Endothelial cell of umbilical vein (primary cell): ENCODE data around the gene XXYLT1. TPM values are rescaled to one million over a fixed set of nuclear protein-coding genes. Genes with fewer than 3 reads are reported as not detected.

Experiments
- BruUV-seq: library from RNA; stranded (reverse); fragments of 400-500 nt; replicated peaks from 2 replicates; lab custom pipeline; 2021; lab: Mats Ljungman, UMichigan
- CTCF ChIA-PET: fragments of 300-600, 350-600 bp; sonication (Branson Sonifier 250); formaldehyde crosslinking; loops from one replicate; lab custom pipeline; 2021; ENCODE audit warnings: antibody characterized with exemption, inconsistent platforms; lab: Charles Lee
- POLR2A ChIA-PET: fragments of 300-600, 350-600 bp; sonication (Branson Sonifier 250); formaldehyde crosslinking; loops from one replicate; lab custom pipeline; 2021; ENCODE audit warnings: antibody characterized with exemption, inconsistent platforms; lab: Charles Lee
- DNase-seq: peaks from one replicate; pipeline ENCODE4 v3.0.0-alpha.2; 2011; ENCODE audit warnings: low read depth, low spot score
- FAIRE-seq: peaks from 2 replicates; lab custom pipeline; 2011; peaks lifted over from hg19 to GRCh38; lab: Jason Lieb, UNC
- H2AFZ ChIP-seq: 2 replicates; pipeline ENCODE4 v1.6.0; 2012; ENCODE audit warnings: low read depth, low read length, control low read depth, inconsistent platforms
- H3K27ac ChIP-seq: 2 replicates; pipeline ENCODE4 v1.5.1; 2011; ENCODE audit warnings: low read depth, mild to moderate bottlenecking, control low read depth, low read length, moderate library complexity; ENCODE audit not compliant: insufficient read depth
- H3K27me3 ChIP-seq, 2 experiments: 2 replicates each; pipeline versions ENCODE4 v1.6.0 to v1.6.1; 2011; ENCODE audit warnings: low read length in 2 of 2, mixed read lengths in 1 of 2; ENCODE audit not compliant: control insufficient read depth in 2 of 2, insufficient read depth in 2 of 2
- H3K36me3 ChIP-seq, 2 experiments: 2 replicates in 1 of 2; 3 replicates in 1 of 2; pipeline ENCODE4 v1.5.1; 2011; ENCODE audit warnings: low read length in 2 of 2, mild to moderate bottlenecking in 1 of 2, moderate library complexity in 1 of 2; ENCODE audit not compliant: control insufficient read depth in 2 of 2, insufficient read depth in 2 of 2; ENCODE audit errors: extremely low read depth in 1 of 2
- H3K4me1 ChIP-seq: 3 replicates; pipeline ENCODE4 v1.5.1; 2011; ENCODE audit warnings: mild to moderate bottlenecking, low read length; ENCODE audit not compliant: control insufficient read depth, insufficient read depth; ENCODE audit errors: extremely low read depth
- H3K4me2 ChIP-seq: 2 replicates; pipeline ENCODE4 v1.6.1; 2011; ENCODE audit warnings: low read length, control low read depth, mixed read lengths; ENCODE audit not compliant: insufficient read depth
- H3K4me3 ChIP-seq, 3 experiments: fragments of 200-600 bp in 1 of 3; sonication (generic), shearing (Covaris generic) in 1 of 3; replicated peaks in 1 of 3; 2 replicates each; pipeline ENCODE4 v1.5.1; 2011 to 2016; ENCODE audit warnings: control low read depth in 3 of 3, low read length in 3 of 3, mild to moderate bottlenecking in 2 of 3, inconsistent platforms in 1 of 3, low read depth in 1 of 3, moderate library complexity in 1 of 3; ENCODE audit not compliant: insufficient read depth in 1 of 3
- H3K79me2 ChIP-seq: 2 replicates; pipeline ENCODE4 v1.6.0; 2012; ENCODE audit warnings: low read length, inconsistent platforms; ENCODE audit not compliant: control insufficient read depth, insufficient read depth
- H3K9ac ChIP-seq: replicated peaks from 2 replicates; pipeline ENCODE3; 2011; ENCODE audit warnings: low read length, control low read depth; ENCODE audit not compliant: insufficient read depth; ENCODE audit errors: extremely low read depth
- H3K9me1 ChIP-seq: replicated peaks from 3 replicates; pipeline ENCODE4 v1.6.0; 2011; ENCODE audit warnings: mild to moderate bottlenecking, low read length; ENCODE audit not compliant: control insufficient read depth, insufficient read depth; ENCODE audit errors: extremely low read depth
- H3K9me3 ChIP-seq: replicated peaks from 2 replicates; pipeline ENCODE4 v1.5.1; 2012; ENCODE audit warnings: low read length, inconsistent platforms; ENCODE audit not compliant: control insufficient read depth, insufficient read depth
- H4K20me1 ChIP-seq: replicated peaks from 2 replicates; pipeline ENCODE3; 2011; ENCODE audit warnings: mild to moderate bottlenecking, low read length; ENCODE audit not compliant: control insufficient read depth, insufficient read depth; ENCODE audit errors: extremely low read depth
- CTCF ChIP-seq, 2 donors: IDR thresholded peaks; 1 replicate in 1 of 2; 2 replicates in 1 of 2; pipeline ENCODE4 v1.5.1; 2011; ENCODE audit warnings: low read length in 2 of 2, mild to moderate bottlenecking in 2 of 2, moderate library complexity in 2 of 2, control low read depth in 1 of 2, inconsistent platforms in 1 of 2, low read depth in 1 of 2; ENCODE audit not compliant: insufficient read depth in 1 of 2; ENCODE audit errors: extremely low read depth in 1 of 2
- EZH2 ChIP-seq: IDR thresholded peaks from 2 replicates; pipeline ENCODE4 v1.6.1; 2012; ENCODE audit warnings: borderline replicate concordance, low read depth, mild to moderate bottlenecking, moderate library complexity, low read length, inconsistent platforms; ENCODE audit not compliant: severe bottlenecking
- GATA2 ChIP-seq: IDR thresholded peaks from 2 replicates; pipeline ENCODE4 v1.7.0; 2011; ENCODE audit warnings: low read depth, mild to moderate bottlenecking, moderate library complexity, mixed read lengths, low read length; ENCODE audit not compliant: insufficient read length, insufficient read depth
- JUN ChIP-seq: IDR thresholded peaks from 2 replicates; pipeline ENCODE4 v1.6.1; 2011; ENCODE audit warnings: borderline replicate concordance, low read depth; ENCODE audit not compliant: insufficient read length, insufficient read depth
- MYC ChIP-seq: IDR thresholded peaks from one replicate; pipeline ENCODE4 v1.6.1; 2011; ENCODE audit warnings: mild to moderate bottlenecking, low read depth, low read length
- POLR2A ChIP-seq: IDR thresholded peaks from 2 replicates; pipeline ENCODE4 v1.6.1; 2012; ENCODE audit warnings: low read depth, mild to moderate bottlenecking, control low read depth, low read length
- POLR2AphosphoS5 ChIP-seq: IDR thresholded peaks from 2 replicates; pipeline ENCODE4 v1.6.1; 2012; ENCODE audit warnings: low read depth, mild to moderate bottlenecking, control low read depth, low read length, moderate library complexity; ENCODE audit not compliant: insufficient read depth
- dilution Hi-C: fragments of 300-500 bp; cut with MboI; formaldehyde crosslinking; loops from one replicate; pipeline ENCODE4 v1.15.0; 2019; ENCODE audit warnings: low sequenced_read_pairs; ENCODE audit not compliant: extremely low pct_ligation_motif_present
- intact Hi-C: fragments of 100-400 bp; cut with micrococcal nuclease; formaldehyde crosslinking; loops from one replicate; pipeline ENCODE4 v1.10.0; 2022
- polyA plus RNA-seq, 4 experiments: library from polyadenylated mRNA; depleted of rRNA in 3 of 4; stranded (reverse) in 3 of 4; unstranded in 1 of 4; fragments of >200 nt; gene quantifications; 2 replicates each; pipeline versions ENCODE4 v1.2.1 to v1.2.3, GENCODE V29; 2011 to 2012; ENCODE audit warnings: missing spikeins in 1 of 4
- total RNA-seq: library from RNA; stranded (reverse); gene quantifications from 2 replicates; pipeline ENCODE4 v1.2.3, GENCODE V29; 2021

XXYLT1 gene
- total and polyA plus RNA-seq, 2 donors (not counting 3 experiments of a cell fraction or from before 2014, with no cell fraction given) = 54.4 to 78.1 TPM

DNA sequence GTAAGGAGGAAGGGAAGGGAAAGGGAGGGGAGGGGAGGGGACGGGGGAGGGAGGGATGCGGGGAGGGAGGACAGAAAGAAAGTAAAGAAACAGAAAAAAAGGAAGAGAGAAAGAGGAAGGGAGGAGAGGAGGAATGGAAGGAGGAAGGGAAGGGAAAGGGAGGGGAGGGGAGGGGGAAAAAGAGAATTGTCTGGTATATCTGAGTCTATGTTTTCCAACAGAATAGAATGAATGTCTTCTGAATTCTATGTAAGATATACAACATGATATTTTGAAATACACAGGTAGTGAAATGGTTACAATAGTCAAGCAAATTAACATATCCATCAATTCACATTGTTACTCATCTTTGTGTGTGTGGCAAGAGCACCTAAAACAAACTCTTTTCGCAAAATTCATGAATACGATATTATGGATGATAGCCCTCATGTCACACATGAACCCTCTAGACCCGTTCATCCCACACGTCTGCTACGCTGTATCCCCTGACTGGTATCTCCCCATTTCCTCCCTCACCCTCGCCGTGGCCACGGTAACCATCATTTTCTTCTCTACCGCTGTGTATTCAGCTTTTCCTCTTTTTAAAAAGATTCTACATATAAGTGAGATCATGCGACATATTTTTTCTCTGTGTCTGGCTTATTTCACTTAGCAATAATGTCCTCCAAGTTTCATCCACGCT is 168.9 kb downstream of the XXYLT1 start:
- DNase-seq = no peak
- no peaks in the 10 kb centered on the region for H3K9me1 ChIP-seq
- no peaks in the 10 kb centered on the region for H3K36me3 ChIP-seq
- H3K9ac ChIP-seq = peak overlapping the region; percentile 10
- H3K4me1 ChIP-seq = peaks cover 62% of the 10 kb centered on the region
- H3K27ac ChIP-seq = peak overlapping the region; percentile 96
- no peaks in the 10 kb centered on the region for H4K20me1 ChIP-seq
- no peak for TF ChIP-seq GATA2
- TF ChIP-seq EZH2 = no peak
- no peak for TF ChIP-seq MYC
- intact Hi-C loops (loop anchor here (1.0 to 5.0 kb wide), 8 partner anchors 48 to 361 kb away; no protein-coding TSS in a partner anchor), dilution Hi-C loops (loop anchor here (25.0 kb wide), 1 partner anchor 415 kb away; the partner anchor contains the start of gene FAM43A)
- H3K9me3 ChIP-seq = no peaks in the 10 kb centered on the region
- BruUV-seq = no TSS peak
- CTCF ChIA-PET = interaction anchor here (0.6 to 1.5 kb wide), 2 partner anchors 38 to 88 kb away, joined by 3 to 4 read pairs; no protein-coding TSS in a partner anchor
- H3K79me2 ChIP-seq = no peaks in the 10 kb centered on the region
- FAIRE-seq = peak; percentile 21
- H3K27me3 ChIP-seq = no peaks in the 10 kb centered on the region
- no peak overlapping the region for H3K4me2 ChIP-seq
- H2AFZ ChIP-seq = no peak overlapping the region
- H3K4me3 ChIP-seq = no peak overlapping the region
- POLR2A ChIA-PET = interaction anchor here (0.6 kb wide), 1 partner anchor 27 kb away, joined by 4 read pairs; no protein-coding TSS in a partner anchor

DNA sequence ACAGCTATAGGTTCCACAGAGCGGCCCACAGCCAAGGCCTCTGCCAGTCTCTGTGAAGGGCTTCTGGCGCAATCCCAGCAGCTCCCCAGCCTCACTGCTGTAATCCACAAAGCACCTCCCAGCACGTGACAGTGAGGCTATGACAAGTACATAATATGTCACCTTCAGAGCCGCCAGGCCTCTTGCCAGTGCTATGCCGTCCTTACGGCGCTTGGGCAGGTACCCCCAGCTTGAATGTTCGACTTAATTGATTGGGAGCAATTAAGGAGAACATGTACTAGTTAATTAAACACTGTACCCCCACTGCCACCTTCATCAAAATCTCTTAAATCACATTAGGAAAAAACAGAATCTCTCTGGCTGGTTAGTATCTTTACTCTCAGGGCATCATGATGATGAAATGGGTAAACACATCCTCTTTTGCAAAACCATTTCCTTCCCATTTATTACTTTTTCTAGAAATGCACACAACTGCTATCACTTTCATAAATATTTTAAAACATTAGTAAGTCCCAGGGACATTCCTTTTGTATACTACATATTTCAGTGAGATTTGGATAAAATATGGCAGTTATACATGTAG is 169.9 kb downstream of the XXYLT1 start:
- POLR2A ChIA-PET = interaction anchor here (0.6 kb wide), 1 partner anchor 28 kb away, joined by 4 read pairs; no protein-coding TSS in a partner anchor
- Histone ChIP-seq H3K4me3 (no peak overlapping the region), H4K20me1 (no peaks in the 10 kb centered on the region), H3K4me1 (peaks cover 57% of the 10 kb centered on the region), H3K36me3 (peaks cover 0 to 1% of the 10 kb centered on the region in 2 experiments), H2AFZ (no peak overlapping the region), H3K9me1 (no peaks in the 10 kb centered on the region), H3K27me3 (no peaks in the 10 kb centered on the region), H3K9ac (peak overlapping the region; percentile 12), H3K27ac (peak overlapping the region; percentile 27), H3K9me3 (no peaks in the 10 kb centered on the region), H3K79me2 (no peaks in the 10 kb centered on the region), H3K4me2 (peak overlapping the region; percentile 21)
- DNase-seq (peak; percentile 53), FAIRE-seq (no peak)
- TF ChIP-seq MYC = no peak
- TF ChIP-seq EZH2 = no peak
- no peak for TF ChIP-seq GATA2
- TF ChIP-seq JUN = no peak
- TF ChIP-seq POLR2A = no peak
- TF ChIP-seq CTCF (IDR thresholded peaks at IDR 0.05; ENCODE audit: extremely low read depth in 1 of 2, insufficient read depth in 1 of 2, low read depth in 1 of 2, low read length in 2 of 2) = no peak
- no peak for TF ChIP-seq POLR2AphosphoS5
- BruUV-seq = no TSS peak
- CTCF ChIA-PET = interaction anchor here (0.6 to 2.9 kb wide), 5 partner anchors 37 to 418 kb away, joined by 3 to 14 read pairs (median 3); partner anchors contain the start of gene XXYLT1
- intact Hi-C loops = loop anchor here (5.0 kb wide), 1 partner anchor 219 kb away; no protein-coding TSS in a partner anchor
- dilution Hi-C loops = loop anchor here (25.0 kb wide), 1 partner anchor 414 kb away; the partner anchor contains the start of gene FAM43A
